H1 (cell line): ENCODE data around the gene TSPAN33. TPM values are rescaled to one million over a fixed set of nuclear protein-coding genes. Genes with fewer than 3 reads are reported as not detected.

Source experiments
- CTCF ChIA-PET: fragments of 300-600 bp; sonication (Branson Sonifier 250); formaldehyde crosslinking; loops from one replicate; lab custom pipeline; 2021; ENCODE audit not compliant: partially characterized antibody; lab: Charles Lee
- POLR2A ChIA-PET: fragments of 300-600 bp; sonication (Branson Sonifier 250); formaldehyde crosslinking; loops from one replicate; lab custom pipeline; 2021; ENCODE audit warnings: inconsistent platforms; ENCODE audit not compliant: partially characterized antibody; lab: Charles Lee
- DNase-seq, 2 experiments: peaks; one replicate each; pipeline versions ENCODE4 v3.0.0 to v3.0.0-alpha.2; 2010 to 2022; ENCODE audit warnings: low spot score in 2 of 2, low read depth in 1 of 2, mixed read lengths in 1 of 2
- FAIRE-seq: peaks from 2 replicates; lab custom pipeline; 2011; peaks lifted over from hg19 to GRCh38; lab: Jason Lieb, UNC
- H2AFZ ChIP-seq: 2 replicates; pipeline ENCODE4 v1.8.1; 2012; ENCODE audit warnings: low read length, inconsistent platforms
- H2AK5ac ChIP-seq: 2 replicates; pipeline ENCODE4 v1.6.1; 2013; ENCODE audit warnings: low read depth, low read length
- H2BK120ac ChIP-seq: replicated peaks from 2 replicates; pipeline ENCODE3; 2013; ENCODE audit warnings: low read depth, low read length, inconsistent platforms
- H2BK12ac ChIP-seq: 2 replicates; pipeline ENCODE4 v1.6.1; 2013; ENCODE audit warnings: low read depth, low read length
- H2BK15ac ChIP-seq: 2 replicates; pipeline ENCODE4 v1.6.1; 2013; ENCODE audit warnings: low read length
- H2BK20ac ChIP-seq: 2 replicates; pipeline ENCODE4 v1.6.1; 2013; ENCODE audit warnings: low read length
- H2BK5ac ChIP-seq: 2 replicates; pipeline ENCODE4 v1.6.1; 2013; ENCODE audit warnings: low read depth, low read length
- H3K14ac ChIP-seq: 2 replicates; pipeline ENCODE4 v1.6.1; 2013; ENCODE audit warnings: inconsistent platforms; ENCODE audit not compliant: insufficient read length
- H3K18ac ChIP-seq: 2 replicates; pipeline ENCODE4 v1.6.1; 2013; ENCODE audit warnings: low read length; ENCODE audit errors: extremely low read depth
- H3K23ac ChIP-seq: 2 replicates; pipeline ENCODE4 v1.6.1; 2013; ENCODE audit warnings: inconsistent platforms; ENCODE audit not compliant: insufficient read length
- H3K23me2 ChIP-seq: 2 replicates; pipeline ENCODE4 v1.6.1; 2013; ENCODE audit warnings: low read depth, low read length
- H3K27ac ChIP-seq: 2 replicates; pipeline ENCODE4 v1.6.1; 2011; ENCODE audit warnings: low read depth, low read length, inconsistent platforms
- H3K27me3 ChIP-seq, 4 experiments: replicated peaks in 1 of 4; 1 replicate in 1 of 4; 2 replicates in 3 of 4; pipeline versions ENCODE4 v1.6.1 to v1.8.1; 2011 to 2013; ENCODE audit warnings: low read length in 3 of 4, mild to moderate bottlenecking in 3 of 4, inconsistent platforms in 2 of 4, mixed read lengths in 2 of 4, moderate library complexity in 1 of 4; ENCODE audit not compliant: control insufficient read depth in 3 of 4, insufficient read depth in 3 of 4; ENCODE audit errors: extremely low read depth in 1 of 4
- H3K36me3 ChIP-seq, 4 experiments: 2 replicates each; pipeline versions ENCODE4 v1.6.1 to v1.8.1; 2011 to 2013; ENCODE audit warnings: mild to moderate bottlenecking in 4 of 4, low read length in 3 of 4, moderate library complexity in 2 of 4, control low read depth in 1 of 4, inconsistent platforms in 1 of 4; ENCODE audit not compliant: insufficient read depth in 4 of 4, control insufficient read depth in 2 of 4
- H3K4ac ChIP-seq: replicated peaks from 2 replicates; pipeline ENCODE3; 2013; ENCODE audit warnings: low read length, low read depth, mixed read lengths, inconsistent platforms; ENCODE audit not compliant: insufficient read length
- H3K4me1 ChIP-seq, 4 experiments: replicated peaks in 1 of 4; 1 replicate in 1 of 4; 2 replicates in 3 of 4; pipeline versions ENCODE4 v1.6.1 to v1.8.1; 2011 to 2013; ENCODE audit warnings: low read length in 3 of 4, inconsistent platforms in 2 of 4, mixed read lengths in 1 of 4; ENCODE audit not compliant: insufficient read depth in 4 of 4, control insufficient read depth in 3 of 4
- H3K4me2 ChIP-seq, 2 experiments: 2 replicates each; pipeline versions ENCODE4 v1.6.1 to v1.8.1; 2011 to 2013; ENCODE audit warnings: low read depth in 2 of 2, low read length in 2 of 2, control low read depth in 1 of 2, inconsistent platforms in 1 of 2, mild to moderate bottlenecking in 1 of 2; ENCODE audit not compliant: insufficient read depth in 1 of 2
- H3K4me3 ChIP-seq, 4 experiments: fragments of 200-600, 300-600 bp in 1 of 4; sonication (generic), shearing (Covaris generic), sonication (Bioruptor Twin) in 1 of 4; 2 replicates each; pipeline versions ENCODE4 v1.5.1 to v1.8.1; 2011 to 2016; ENCODE audit warnings: low read length in 4 of 4, low read depth in 3 of 4, control low read depth in 2 of 4, inconsistent platforms in 2 of 4, mild to moderate bottlenecking in 2 of 4, mixed read lengths in 1 of 4, moderate library complexity in 1 of 4; ENCODE audit not compliant: insufficient read depth in 2 of 4; ENCODE audit errors: extremely low read depth in 1 of 4
- H3K56ac ChIP-seq: replicated peaks from 2 replicates; pipeline ENCODE3; 2013; ENCODE audit warnings: low read depth, mild to moderate bottlenecking, mixed read lengths, low read length, inconsistent platforms; ENCODE audit not compliant: insufficient read length
- H3K79me1 ChIP-seq: 2 replicates; pipeline ENCODE4 v1.6.1; 2013; ENCODE audit warnings: low read depth, low read length, control low read depth
- H3K79me2 ChIP-seq, 2 experiments: 2 replicates each; pipeline versions ENCODE4 v1.6.1 to v1.8.1; 2012 to 2013; ENCODE audit warnings: low read length in 2 of 2, mild to moderate bottlenecking in 2 of 2, inconsistent platforms in 1 of 2; ENCODE audit not compliant: insufficient read depth in 2 of 2, control insufficient read depth in 1 of 2
- H3K9ac ChIP-seq, 4 experiments: replicated peaks in 1 of 4; 1 replicate in 1 of 4; 2 replicates in 3 of 4; pipeline versions ENCODE4 v1.6.1 to v1.8.1; 2011 to 2013; ENCODE audit warnings: low read depth in 3 of 4, low read length in 3 of 4, control low read depth in 2 of 4, mild to moderate bottlenecking in 2 of 4, moderate library complexity in 2 of 4, inconsistent platforms in 1 of 4; ENCODE audit errors: extremely low read depth in 1 of 4
- H3K9me3 ChIP-seq, 2 experiments: 2 replicates each; pipeline versions ENCODE4 v1.6.1 to v1.8.1; 2012 to 2013; ENCODE audit warnings: mild to moderate bottlenecking in 2 of 2, moderate library complexity in 2 of 2, control low read depth in 1 of 2, inconsistent platforms in 1 of 2, low read depth in 1 of 2, low read length in 1 of 2, mixed read lengths in 1 of 2; ENCODE audit not compliant: insufficient read depth in 2 of 2
- H4K20me1 ChIP-seq, 2 experiments: replicated peaks in 1 of 2; 2 replicates each; pipeline versions ENCODE3 to v1.8.1; 2011 to 2013; ENCODE audit warnings: inconsistent platforms in 2 of 2, low read length in 2 of 2, mild to moderate bottlenecking in 1 of 2; ENCODE audit not compliant: insufficient read depth in 2 of 2, control insufficient read depth in 1 of 2
- H4K5ac ChIP-seq: 2 replicates; pipeline ENCODE4 v1.6.1; 2013; ENCODE audit warnings: low read length, low read depth, mixed read lengths, inconsistent platforms; ENCODE audit not compliant: insufficient read length
- H4K8ac ChIP-seq: 2 replicates; pipeline ENCODE4 v1.8.0; 2013; ENCODE audit warnings: mild to moderate bottlenecking, moderate library complexity, low read length, inconsistent platforms; ENCODE audit not compliant: insufficient read depth; ENCODE audit errors: extremely low read depth
- H4K91ac ChIP-seq: replicated peaks from 2 replicates; pipeline ENCODE3; 2013; ENCODE audit warnings: low read length, mixed read lengths, inconsistent platforms; ENCODE audit not compliant: insufficient read length
- EZH2 ChIP-seq: fragments of 200-600 bp; sonication (generic); IDR thresholded peaks from 2 replicates; pipeline ENCODE4 v1.7.1; 2012; ENCODE audit warnings: low read depth, mild to moderate bottlenecking, moderate library complexity, low read length, inconsistent platforms; ENCODE audit not compliant: severe bottlenecking
- JUN ChIP-seq: IDR thresholded peaks from 2 replicates; pipeline ENCODE4 v1.6.1; 2011; ENCODE audit warnings: low read depth, mild to moderate bottlenecking, improper control_type of control experiment, low read length
- SAP30 ChIP-seq: fragments of 300-600 bp; sonication (generic); IDR thresholded peaks from 2 replicates; pipeline ENCODE4 v1.7.1; 2012; ENCODE audit warnings: low read length, moderate library complexity, mild to moderate bottlenecking, inconsistent platforms; ENCODE audit not compliant: insufficient read depth, insufficient replicate concordance
- YY1 ChIP-seq: IDR thresholded peaks from 2 replicates; pipeline ENCODE4 v1.6.1; 2011; ENCODE audit warnings: low read depth, mild to moderate bottlenecking, low read length
- WGBS, 2 experiments: shearing (Covaris generic) in 1 of 2; methylation state at CpG; one replicate each; pipeline versions ENCODE4 v1.1.6 to v1.1.7; 2013 to 2015; ENCODE audit warnings: low lambda C conversion rate in 2 of 2, mixed read lengths in 2 of 2, inconsistent platforms in 1 of 2, low coverage in 1 of 2, missing lambda C conversion rate in 1 of 2; ENCODE audit not compliant: insufficient replicate concordance in 2 of 2, insufficient coverage in 1 of 2, insufficient read length in 1 of 2; ENCODE audit errors: extremely low coverage in 1 of 2, missing lambda C conversion rate in 1 of 2; 5-methylcytosine and 5-hydroxymethylcytosine counted together
- polyA plus RNA-seq, 7 experiments: library from polyadenylated mRNA; depleted of rRNA in 3 of 7; stranded (reverse) in 5 of 7; unstranded in 2 of 7; fragments of >200 nt in 5 of 7; fragments of 200-250 nt in 2 of 7; gene quantifications; 1 replicate in 5 of 7; 2 replicates in 1 of 7; 4 replicates in 1 of 7; pipeline versions ENCODE4 v1.2.1 to v1.2.3, GENCODE V29; 2011 to 2013; ENCODE audit warnings: missing spikeins in 2 of 7, mixed read lengths in 2 of 7
- total RNA-seq: library from RNA; stranded (reverse); fragmentation: NEBNext Ultra II Directional; extraction: Animal tissue kit (Norgen Biotek cat#: 25700); gene quantifications from 2 replicates; pipeline ENCODE4 v1.2.1, GENCODE V29; 2021

Gene TSPAN33
- total and polyA plus RNA-seq, 2 of the 8 experiments (the other 6 are each of a cell fraction or from before 2014, with no cell fraction given): 42.8 to 47.1 TPM

- 94% methylated on average over 23 of the region's 24 CpGs; no CpG with 5 or more reads in 1 of the 2 experiments for WGBS, 2 experiments
Observed at GRCh38 chr7:129127154-129127553, 17.4 kb upstream of the TSPAN33 start.

More at GRCh38 chr7:129127154-129127553, 17.4 kb upstream of the TSPAN33 start:
- Histone ChIP-seq H3K4me3 (no peak overlapping the region), H3K4me2 (no peak overlapping the region), H4K8ac (no peak overlapping the region; the same call in 1 of the 2 replicates), H3K79me2 (no peaks in the 10 kb centered on the region), H3K14ac (no peak overlapping the region), H3K27me3 (peaks cover 0 to 2% (median 0%) of the 10 kb centered on the region in 4 experiments; a peak in 2 of 7 replicates), H3K4me1 (no peaks in the 10 kb centered on the region), H3K9ac (no peak overlapping the region), H3K23ac (no peak overlapping the region), H2BK20ac (no peak overlapping the region), H3K18ac (no peak overlapping the region), H2BK5ac (no peak overlapping the region), H2BK120ac (no peak overlapping the region), H3K36me3 (no peaks in the 10 kb centered on the region), H3K27ac (no peak overlapping the region), H4K20me1 (no peaks in the 10 kb centered on the region), H2BK12ac (no peak overlapping the region), H3K23me2 (no peaks in the 10 kb centered on the region), H3K56ac (no peak overlapping the region), H3K9me3 (peaks cover 0 to 6% of the 10 kb centered on the region in 2 experiments; a peak in 1 of 4 replicates), H2AK5ac (no peak overlapping the region), H4K5ac (no peak overlapping the region), H2AFZ (0 out of 2 replicates have a peak overlapping the region, but pooled peaks have one; percentile 80), H3K79me1 (no peaks in the 10 kb centered on the region), H4K91ac (no peak overlapping the region), H2BK15ac (no peak overlapping the region), H3K4ac (no peak overlapping the region)
- FAIRE-seq: no peak
- CTCF ChIA-PET: interaction anchor here (0.9 kb wide), 1 partner anchor 15 kb away, joined by 3 read pairs; no protein-coding TSS in a partner anchor
- no peak for TF ChIP-seq JUN
- no peak for TF ChIP-seq EZH2
- TF ChIP-seq SAP30: no peak
- no peak for TF ChIP-seq YY1
- no peak for DNase-seq
- POLR2A ChIA-PET: interaction anchor here (0.5 to 3.2 kb wide), 5 partner anchors 17 to 451 kb away, joined by 3 to 7 read pairs (median 3); partner anchors contain the start of gene SMO
